ENCODE measurements around the gene TMA7B. TPM values are rescaled to one million over a fixed set of nuclear protein-coding genes. Genes with fewer than 3 reads are reported as not detected.

Gene TMA7B
- total and polyA plus RNA-seq, 2 donors (not counting 3 experiments of a cell fraction or from before 2014, with no cell fraction given) = not detected

DNA sequence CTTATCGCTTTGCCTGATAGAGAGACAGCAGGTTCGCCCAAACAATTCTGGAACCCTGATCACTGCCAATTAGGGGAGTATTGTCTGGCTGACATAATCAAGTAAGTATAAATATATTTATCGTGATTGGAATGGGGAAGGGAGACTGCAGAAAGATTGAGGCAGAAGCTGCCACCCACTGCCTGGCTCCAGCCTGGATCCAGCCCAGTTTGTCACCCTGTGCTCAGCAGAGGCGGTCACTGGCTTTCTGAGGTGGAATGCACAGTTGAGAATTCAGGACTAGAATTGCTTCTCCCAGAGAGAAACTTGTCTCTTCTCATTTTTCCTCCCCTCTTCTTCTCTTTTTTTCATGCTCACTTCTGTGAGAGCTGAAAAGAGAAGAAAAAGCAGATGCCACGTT lies 33.4 kb upstream of the TMA7B start:
- Histone ChIP-seq H3K4me1 (ENCODE audit: control insufficient read depth, extremely low read depth, insufficient read depth, low read length) (no peaks in the 10 kb centered on the region), H3K4me2 (ENCODE audit: insufficient read depth, low read length) (no peak overlapping the region), H3K9ac (replicated peaks; ENCODE audit: extremely low read depth, insufficient read depth, low read length) (no peak overlapping the region), H3K27ac (ENCODE audit: insufficient read depth, low read depth, low read length) (no peak overlapping the region), H4K20me1 (replicated peaks; ENCODE audit: control insufficient read depth, extremely low read depth, insufficient read depth, low read length) (no peaks in the 10 kb centered on the region), H3K79me2 (ENCODE audit: control insufficient read depth, insufficient read depth, low read length) (no peaks in the 10 kb centered on the region), H3K36me3 (ENCODE audit: control insufficient read depth in 2 of 2, extremely low read depth in 1 of 2, insufficient read depth in 2 of 2, low read length in 2 of 2) (no peaks in the 10 kb centered on the region), H3K4me3 (replicated peaks in 1 of 3; ENCODE audit: insufficient read depth in 1 of 3, low read depth in 1 of 3, low read length in 3 of 3) (no peak overlapping the region), H3K9me3 (replicated peaks; ENCODE audit: control insufficient read depth, insufficient read depth, low read length) (no peaks in the 10 kb centered on the region), H3K9me1 (replicated peaks; ENCODE audit: control insufficient read depth, extremely low read depth, insufficient read depth, low read length) (no peaks in the 10 kb centered on the region), H3K27me3 (ENCODE audit: control insufficient read depth in 2 of 2, insufficient read depth in 2 of 2, low read length in 2 of 2) (peaks cover 25 to 27% of the 10 kb centered on the region in 2 experiments), H2AFZ (ENCODE audit: low read depth, low read length) (no peak overlapping the region)
- DNase-seq (ENCODE audit: low read depth, low spot score) (no peak), FAIRE-seq (no peak)
- CTCF ChIA-PET = interaction anchor here (1.1 to 1.2 kb wide), 2 partner anchors 8 to 12 kb away, joined by 3 read pairs; no protein-coding TSS in a partner anchor
- dilution Hi-C loops (cut with MboI; ENCODE audit: extremely low pct_ligation_motif_present, low sequenced_read_pairs) = no loop called here
- no TSS peak for BruUV-seq (replicated peaks)
- intact Hi-C loops (cut with micrococcal nuclease) = no loop called here
- POLR2A ChIA-PET = no interaction called here
- TF ChIP-seq, protein P1, sequence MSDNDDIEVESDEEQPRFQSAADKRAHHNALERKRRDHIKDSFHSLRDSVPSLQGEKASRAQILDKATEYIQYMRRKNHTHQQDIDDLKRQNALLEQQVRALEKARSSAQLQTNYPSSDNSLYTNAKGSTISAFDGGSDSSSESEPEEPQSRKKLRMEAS (IDR thresholded peaks at IDR 0.05; ENCODE audit: insufficient read depth, insufficient read length) = no peak
- TF ChIP-seq GATA2 (IDR thresholded peaks at IDR 0.05; ENCODE audit: insufficient read depth, insufficient read length, low read depth, low read length) = no peak
- no peak for TF ChIP-seq JUN (IDR thresholded peaks at IDR 0.05; ENCODE audit: borderline replicate concordance, insufficient read depth, insufficient read length, low read depth)
- TF ChIP-seq EZH2 (IDR thresholded peaks at IDR 0.05; ENCODE audit: borderline replicate concordance, low read depth, low read length, severe bottlenecking) = no peak
- no peak for TF ChIP-seq POLR2AphosphoS5 (IDR thresholded peaks at IDR 0.05; ENCODE audit: insufficient read depth, low read depth, low read length)
- no peak for TF ChIP-seq MYC (IDR thresholded peaks at IDR 0.05; ENCODE audit: low read depth, low read length)
- TF ChIP-seq POLR2A (IDR thresholded peaks at IDR 0.05; ENCODE audit: low read depth, low read length) = no peak

GRCh38 chr22:39927544-39927943 lies 32.7 kb upstream of the TMA7B start:
- no peaks in the 10 kb centered on the region for H3K9me3 ChIP-seq (replicated peaks; ENCODE audit: control insufficient read depth, insufficient read depth, low read length)
- no peak overlapping the region for H3K4me3 ChIP-seq (replicated peaks in 1 of 3; ENCODE audit: insufficient read depth in 1 of 3, low read depth in 1 of 3, low read length in 3 of 3)
- no peak overlapping the region for H3K4me2 ChIP-seq (ENCODE audit: insufficient read depth, low read length)
- intact Hi-C loops (cut with micrococcal nuclease) (no loop called here), dilution Hi-C loops (cut with MboI; ENCODE audit: extremely low pct_ligation_motif_present, low sequenced_read_pairs) (no loop called here)
- CTCF ChIA-PET = no interaction called here
- no peak overlapping the region for H2AFZ ChIP-seq (ENCODE audit: low read depth, low read length)
- no peaks in the 10 kb centered on the region for H4K20me1 ChIP-seq (replicated peaks; ENCODE audit: control insufficient read depth, extremely low read depth, insufficient read depth, low read length)
- no peak for FAIRE-seq
- H3K27ac ChIP-seq (ENCODE audit: insufficient read depth, low read depth, low read length) = no peak overlapping the region
- H3K9me1 ChIP-seq (replicated peaks; ENCODE audit: control insufficient read depth, extremely low read depth, insufficient read depth, low read length) = no peaks in the 10 kb centered on the region
- POLR2A ChIA-PET = no interaction called here
- no peaks in the 10 kb centered on the region for H3K36me3 ChIP-seq (ENCODE audit: control insufficient read depth in 2 of 2, extremely low read depth in 1 of 2, insufficient read depth in 2 of 2, low read length in 2 of 2)
- no peaks in the 10 kb centered on the region for H3K4me1 ChIP-seq (ENCODE audit: control insufficient read depth, extremely low read depth, insufficient read depth, low read length)
- DNase-seq (ENCODE audit: low read depth, low spot score) = no peak
- no TSS peak for BruUV-seq (replicated peaks)
- no peaks in the 10 kb centered on the region for H3K79me2 ChIP-seq (ENCODE audit: control insufficient read depth, insufficient read depth, low read length)
- H3K27me3 ChIP-seq (ENCODE audit: control insufficient read depth in 2 of 2, insufficient read depth in 2 of 2, low read length in 2 of 2) = peaks cover 22 to 25% of the 10 kb centered on the region in 2 experiments
- TF ChIP-seq EZH2 (IDR thresholded peaks at IDR 0.05; ENCODE audit: borderline replicate concordance, low read depth, low read length, severe bottlenecking) (no peak), JUN (IDR thresholded peaks at IDR 0.05; ENCODE audit: borderline replicate concordance, insufficient read depth, insufficient read length, low read depth) (no peak), CTCF (IDR thresholded peaks at IDR 0.05; ENCODE audit: extremely low read depth in 1 of 2, insufficient read depth in 1 of 2, low read depth in 1 of 2, low read length in 2 of 2) (no peak), MYC (IDR thresholded peaks at IDR 0.05; ENCODE audit: low read depth, low read length) (no peak), GATA2 (IDR thresholded peaks at IDR 0.05; ENCODE audit: insufficient read depth, insufficient read length, low read depth, low read length) (no peak)
- TF ChIP-seq, protein P1 (IDR thresholded peaks at IDR 0.05; ENCODE audit: insufficient read depth, insufficient read length) = no peak
- no peak overlapping the region for H3K9ac ChIP-seq (replicated peaks; ENCODE audit: extremely low read depth, insufficient read depth, low read length)

Data from endothelial cell of umbilical vein (primary cell).